GM18508 (cell line): ENCODE data around the gene TXNDC8.
"Not testable (repeated sequence)": the region's sequence is repeated elsewhere in the genome, so short reads cannot be mapped to it uniquely, and the experiment has no call there.

Experiments used
- ATAC-seq: cut with Tn5 transposase; IDR thresholded peaks from one replicate; pipeline ENCODE4 v1.9.1; 2021; ENCODE audit warnings: moderate number of reproducible peaks; ENCODE audit not compliant: insufficient read depth, unreplicated experiment

TXNDC8 gene

DNA sequence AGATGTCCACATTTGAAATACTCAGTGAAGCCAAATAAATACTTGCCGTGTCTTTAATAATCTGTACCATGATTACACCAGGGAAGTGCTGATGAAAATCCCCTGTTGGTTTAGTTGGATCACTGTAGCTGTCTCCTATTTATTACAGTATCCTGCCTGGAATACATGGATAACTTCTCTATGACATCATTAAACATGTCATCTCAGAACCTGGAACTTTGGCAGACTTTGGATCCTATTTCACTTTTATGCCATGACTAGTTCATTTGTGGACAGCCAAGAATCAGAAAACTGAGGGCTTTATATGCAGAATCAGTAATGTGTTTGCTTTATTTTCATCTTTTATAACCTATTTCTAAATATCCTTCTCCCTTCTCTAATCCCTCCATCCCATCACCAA lies at the start of gene TXNDC8:
Gene TXNDC8, minus strand, starts transcription at position 137 of the 400 bp plus-strand sequence.
- no peak for ATAC-seq

DNA sequence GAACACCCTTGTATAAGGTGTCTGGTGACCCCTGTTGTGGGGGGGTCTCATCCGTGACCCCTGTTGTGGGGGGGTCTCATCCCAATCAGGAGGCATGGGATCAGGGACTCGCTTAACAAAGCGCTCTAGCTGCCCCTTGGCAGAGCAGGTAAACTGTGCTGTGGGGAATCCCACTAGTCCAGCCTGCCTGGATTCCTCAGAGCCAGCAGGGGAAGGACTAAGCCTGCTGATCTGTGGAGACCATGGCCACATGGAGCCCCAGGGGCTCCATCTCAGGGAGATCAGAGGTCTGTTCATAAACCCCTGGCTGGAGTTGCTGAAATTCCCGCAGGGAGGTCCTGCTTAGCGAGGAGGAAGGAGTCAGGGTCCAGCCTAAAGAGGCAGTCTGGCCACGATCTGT lies 45.8 kb upstream of the TXNDC8 start:
- no peak for ATAC-seq

DNA sequence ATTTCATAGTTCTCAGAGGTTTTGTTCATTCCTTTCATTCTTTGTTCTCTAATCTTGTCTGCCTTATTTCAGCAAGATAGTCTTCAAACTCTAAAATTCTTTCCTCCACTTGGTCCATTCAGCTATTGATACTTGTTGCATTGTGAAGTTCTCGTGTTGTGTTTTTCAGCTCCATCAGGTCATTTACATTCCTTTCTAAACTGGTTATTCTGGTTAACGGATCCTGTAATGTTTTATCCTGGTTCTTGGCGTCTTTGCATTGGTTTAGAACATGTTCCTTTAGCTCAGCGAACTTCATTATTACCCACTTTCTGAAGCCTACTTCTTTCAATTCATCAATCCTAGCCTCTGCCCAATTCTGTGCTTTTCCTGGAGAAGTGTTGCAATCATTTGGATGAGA lies 45.1 kb upstream of the TXNDC8 start:
- ATAC-seq, result no peak

DNA sequence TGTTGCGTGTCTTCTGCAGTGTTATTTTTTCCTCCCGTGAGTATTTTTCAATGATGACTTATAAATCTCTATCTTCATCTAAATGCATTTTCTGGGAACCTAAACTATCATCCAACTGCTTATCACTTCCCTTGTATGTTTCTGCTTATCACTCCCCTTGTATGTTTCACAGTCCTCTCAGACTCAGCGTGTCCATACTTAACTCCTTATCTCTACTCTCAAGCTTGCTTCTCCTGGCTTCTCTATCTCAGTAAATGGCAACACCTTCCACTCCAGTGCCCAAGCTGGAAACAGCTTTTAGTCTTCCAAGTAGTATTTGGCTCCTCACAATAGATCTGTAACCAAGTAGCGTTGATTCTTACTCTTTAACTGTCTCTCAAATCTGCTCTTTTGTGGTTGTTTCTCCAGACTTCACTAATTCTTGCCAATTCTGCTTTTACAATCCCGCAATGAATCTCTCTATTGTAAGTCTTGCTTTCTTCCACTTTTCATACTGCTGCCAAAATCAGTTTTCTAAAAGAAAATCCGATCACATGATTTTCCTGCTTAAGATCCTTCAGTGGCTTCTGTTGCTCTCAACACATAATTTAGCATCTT lies 33.8 kb upstream of the TXNDC8 start:
- no peak for ATAC-seq

DNA sequence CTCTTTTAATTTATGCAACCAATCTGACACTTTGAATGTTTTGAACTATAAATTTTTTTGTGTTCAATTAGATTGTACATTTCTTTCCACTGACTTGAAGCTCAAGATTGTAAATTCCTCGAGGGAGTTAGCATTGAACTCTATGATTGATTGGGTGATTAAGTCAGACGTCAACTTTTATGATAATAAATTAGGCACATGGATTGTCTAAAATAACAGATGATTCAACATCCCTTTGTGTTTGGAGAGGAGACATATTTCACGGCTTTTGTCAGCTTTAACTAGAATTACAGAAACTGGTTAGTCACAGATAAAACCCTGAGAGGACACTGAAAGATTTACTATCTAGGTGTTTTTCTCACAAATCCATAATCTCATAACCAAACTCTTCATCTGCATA lies 32.7 kb upstream of the TXNDC8 start:
- ATAC-seq, result no peak

DNA sequence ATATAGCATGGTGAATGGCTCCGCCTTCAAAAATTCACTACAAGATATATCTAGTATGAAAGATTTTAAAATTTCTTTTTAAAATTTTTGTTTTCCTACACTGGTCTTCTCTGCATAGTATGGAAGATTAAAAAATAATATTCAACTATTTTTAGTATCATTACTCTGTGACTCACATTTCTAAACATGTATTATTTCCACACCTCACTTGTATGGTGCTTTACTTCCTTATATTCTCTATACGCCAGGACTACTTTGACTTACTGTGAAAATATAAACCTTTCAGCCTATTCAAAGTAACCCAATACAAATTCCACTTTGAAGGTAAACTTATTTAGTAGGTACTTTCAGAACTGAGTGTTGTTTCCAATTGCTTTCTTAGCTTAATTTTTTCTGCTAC lies 26.8 kb upstream of the TXNDC8 start:
- no peak for ATAC-seq

DNA sequence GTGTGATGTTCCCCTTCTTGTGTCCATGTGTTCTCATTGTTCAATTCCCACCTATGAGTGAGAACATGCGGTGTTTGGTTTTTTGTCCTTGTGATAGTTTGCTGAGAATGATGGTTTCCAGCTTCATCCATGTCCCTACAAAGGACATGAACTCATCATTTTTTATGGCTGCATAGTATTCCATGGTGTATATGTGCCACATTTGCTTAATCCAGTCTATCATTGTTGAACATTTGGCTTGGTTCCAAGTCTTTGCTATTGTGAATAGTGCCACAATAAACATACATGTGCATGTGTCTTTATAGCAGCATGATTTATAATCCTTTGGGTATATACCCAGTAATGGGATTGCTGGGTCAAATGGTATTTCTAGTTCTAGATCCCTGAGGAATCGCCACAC lies 21.3 kb upstream of the TXNDC8 start:
- ATAC-seq, result not testable (repeated sequence)

DNA sequence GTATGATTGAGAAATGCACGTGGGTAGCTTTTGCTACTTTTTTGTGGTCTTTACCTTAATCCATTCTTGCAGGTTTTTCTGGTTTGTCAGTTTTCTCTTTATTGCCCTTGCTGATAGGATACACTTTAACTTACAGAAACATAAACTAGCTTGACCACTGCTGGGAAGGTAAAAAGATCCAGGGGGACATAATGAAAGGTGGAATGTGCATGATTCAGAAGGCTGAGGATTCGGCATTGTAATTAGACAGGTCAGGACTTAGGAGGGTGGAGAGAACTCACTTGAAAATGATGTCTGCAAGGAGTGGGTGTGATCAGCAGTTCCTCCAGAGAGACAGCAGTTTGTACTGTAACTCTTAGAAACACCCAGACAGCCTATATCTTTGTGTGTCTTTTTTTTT lies 19.8 kb upstream of the TXNDC8 start:
- no peak for ATAC-seq

DNA sequence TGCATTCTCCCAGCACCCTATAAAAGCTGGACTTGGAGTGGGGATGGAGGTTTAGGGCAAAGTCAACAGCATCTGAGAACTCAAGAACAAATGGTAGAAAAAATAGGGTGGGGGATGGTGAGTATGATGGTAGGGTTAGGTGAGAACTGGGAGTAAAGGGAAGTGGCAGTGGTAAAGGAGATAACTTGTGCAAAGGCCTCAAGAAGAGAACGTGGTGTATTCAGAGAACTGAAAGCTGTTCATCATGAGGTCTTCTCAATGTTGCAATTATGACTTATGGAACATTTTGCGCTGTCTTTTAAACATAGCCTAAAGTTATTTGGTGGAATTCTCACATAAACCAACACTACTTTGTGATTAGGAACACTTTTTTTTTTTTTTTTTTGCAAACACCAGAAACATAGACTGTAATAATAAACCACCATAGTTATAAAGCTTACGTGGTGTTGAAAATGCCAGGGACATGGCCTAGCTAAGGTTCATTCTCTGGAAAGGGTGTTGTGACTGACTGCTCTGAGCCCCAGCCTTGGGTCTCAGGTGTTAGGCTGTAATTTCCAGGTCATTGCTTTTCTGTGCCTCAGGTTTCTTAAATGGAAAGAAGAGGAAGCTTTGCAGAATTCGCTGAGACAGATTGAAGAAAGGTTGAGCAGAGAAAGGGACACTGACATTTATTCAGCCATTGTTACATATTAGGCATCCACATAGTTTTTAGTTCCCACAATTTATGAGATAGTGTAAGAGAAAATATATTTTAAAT lies 19.2 kb upstream of the TXNDC8 start:
- no peak for ATAC-seq

DNA sequence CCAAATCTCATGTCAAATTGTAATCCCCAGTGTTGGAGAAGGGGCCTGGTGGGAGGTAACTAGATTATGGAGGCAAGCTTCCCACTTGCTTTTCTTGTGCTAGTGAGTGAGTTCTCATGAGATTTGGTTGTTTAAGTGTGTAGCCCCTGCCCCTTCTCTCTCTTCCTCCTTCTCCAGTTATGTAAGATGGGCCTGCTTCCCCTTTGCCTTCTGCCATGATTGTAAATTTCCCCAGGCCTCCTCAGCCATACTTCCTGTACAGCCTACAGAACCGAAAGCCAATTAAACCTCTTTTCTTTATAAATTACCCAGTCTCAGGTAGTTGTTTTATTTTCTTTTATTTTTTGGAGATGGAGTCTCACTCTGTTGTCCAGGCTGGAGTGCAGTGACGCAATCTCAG lies 18.2 kb upstream of the TXNDC8 start:
- no peak for ATAC-seq

DNA sequence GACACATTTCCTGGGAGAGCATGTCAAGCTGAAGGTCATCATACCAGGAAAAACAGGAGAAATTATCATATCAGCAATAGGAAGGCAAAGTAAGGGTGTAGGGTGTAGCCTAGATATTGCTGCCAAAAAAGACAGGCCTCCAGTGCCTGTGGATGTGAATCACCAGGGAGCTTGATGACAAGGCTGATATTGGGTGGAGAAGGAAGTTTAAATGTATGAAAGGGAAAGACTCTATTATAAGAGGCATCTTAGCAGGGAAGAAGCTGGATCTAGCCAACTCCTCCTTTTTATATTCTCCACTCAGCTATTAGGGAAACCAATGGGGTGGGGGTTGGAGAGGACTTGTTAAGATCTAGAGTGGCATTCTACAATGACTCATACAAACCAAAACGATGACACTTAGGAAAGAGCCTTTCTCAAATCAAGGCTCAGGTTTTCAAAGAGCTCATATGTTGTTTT lies 13.4 kb upstream of the TXNDC8 start:
- no peak for ATAC-seq

DNA sequence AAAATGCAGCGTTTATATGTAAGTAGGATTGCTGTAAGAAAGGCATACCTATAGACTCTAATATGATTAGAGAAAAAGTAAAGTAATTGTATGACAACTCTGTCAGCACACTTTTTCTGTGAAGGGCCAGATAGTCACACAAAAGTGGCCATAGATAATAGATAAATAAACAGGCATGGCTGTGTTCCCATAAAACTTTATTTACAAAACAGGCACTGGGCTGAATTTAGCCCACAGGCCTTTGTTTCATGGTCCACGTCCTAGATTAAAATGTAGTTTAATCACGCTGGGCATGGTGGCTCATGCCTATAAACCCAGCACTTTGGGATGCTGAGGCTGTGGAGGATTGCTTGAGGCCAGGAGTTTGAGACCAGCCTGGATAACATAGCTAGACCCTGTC lies 8.7 kb upstream of the TXNDC8 start:
- no peak for ATAC-seq

DNA sequence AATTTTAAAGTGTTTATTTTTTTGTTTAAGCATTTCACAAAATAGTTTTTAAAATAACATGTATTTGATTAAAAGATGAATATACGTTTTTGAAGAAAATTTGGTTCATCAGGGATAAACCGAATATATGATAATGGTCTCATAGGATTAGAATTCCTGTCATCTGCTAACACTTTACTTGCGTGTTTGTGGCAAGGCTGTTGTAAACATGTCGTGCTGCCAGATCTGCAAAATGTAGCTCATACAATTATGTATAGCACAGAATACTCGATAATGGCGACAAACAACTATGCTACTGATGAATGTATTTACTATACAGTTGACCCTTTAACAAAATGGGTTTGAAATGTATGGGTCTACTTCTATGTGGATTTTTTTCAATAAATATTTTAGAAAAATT lies 7.2 kb upstream of the TXNDC8 start:
- ATAC-seq, result no peak

DNA sequence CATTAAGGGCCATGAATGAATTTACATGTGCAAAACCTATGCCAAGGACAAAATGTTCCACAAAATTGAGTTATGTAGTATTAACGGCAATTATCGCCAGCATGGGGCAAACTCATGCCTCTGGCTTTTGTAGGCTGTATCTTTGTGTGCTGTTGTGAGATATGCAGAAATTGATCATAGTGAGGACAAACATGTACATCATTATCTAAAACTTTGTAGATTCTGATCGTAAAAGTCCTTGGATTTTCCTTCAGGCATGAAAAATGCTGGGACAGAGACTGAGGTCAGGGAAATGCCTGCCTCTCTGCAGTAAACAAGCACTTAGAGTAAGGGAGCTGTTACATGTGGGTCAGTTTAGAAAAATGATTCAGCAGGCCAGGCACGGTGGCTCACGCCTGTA lies 5.9 kb upstream of the TXNDC8 start:
- no peak for ATAC-seq

DNA sequence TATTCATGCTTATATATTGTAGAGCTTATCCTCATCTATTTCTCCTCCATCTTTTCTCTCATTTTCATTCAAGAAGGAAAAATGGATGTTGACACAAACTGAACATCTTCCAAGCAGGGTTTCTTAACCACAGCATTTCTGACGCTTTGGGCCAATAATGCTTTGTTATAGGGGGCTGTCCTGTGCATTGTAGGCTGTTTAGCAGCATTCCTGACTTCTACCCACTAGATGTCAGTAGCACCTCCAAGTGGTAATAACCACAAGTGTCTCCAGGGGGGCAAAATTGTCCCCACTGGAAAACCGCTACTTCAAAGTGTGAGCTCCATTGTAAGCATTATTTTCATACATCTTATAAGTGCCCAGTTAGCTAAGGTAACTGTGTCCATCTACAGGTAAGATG lies 2.6 kb upstream of the TXNDC8 start:
- ATAC-seq, result no peak

DNA sequence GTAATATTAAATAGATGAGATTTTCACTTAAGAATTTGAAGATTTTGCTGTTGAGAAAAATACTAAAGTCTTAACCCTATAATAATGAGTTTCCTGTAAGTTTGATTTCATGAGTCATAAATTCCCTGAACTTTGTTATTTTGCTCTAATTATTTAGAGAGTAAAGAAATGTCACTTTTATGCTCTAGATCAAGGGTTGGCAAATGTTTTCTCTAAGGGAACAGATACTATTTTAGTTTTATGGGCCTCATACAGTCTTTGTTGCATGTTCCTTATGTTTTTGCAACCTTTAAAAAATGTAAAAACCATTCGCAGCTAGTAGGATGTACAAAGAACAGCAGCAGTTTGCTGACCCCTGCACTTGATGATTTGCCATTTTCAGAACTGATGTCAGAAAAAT lies 480 bp upstream of the TXNDC8 start:
- no peak for ATAC-seq

DNA sequence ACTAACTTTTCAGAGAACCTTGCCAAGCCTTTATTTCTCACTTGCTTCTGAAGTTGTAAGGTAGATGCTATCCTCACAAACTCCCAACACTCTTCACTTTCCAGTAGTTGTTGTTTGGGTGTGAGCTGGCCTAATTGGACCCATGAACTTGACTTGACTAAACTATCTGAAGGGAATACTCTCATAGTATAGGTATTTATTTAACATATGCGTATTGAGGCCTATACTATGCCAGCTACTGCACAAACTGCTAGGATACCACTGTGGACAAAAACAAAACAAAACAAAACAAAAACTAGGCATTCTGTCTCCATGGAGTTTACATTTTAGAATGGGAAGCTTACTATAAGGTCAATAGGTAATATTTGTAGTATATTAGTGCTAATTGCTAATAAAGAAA lies 1.3 kb downstream of the TXNDC8 start:
- ATAC-seq, result no peak

DNA sequence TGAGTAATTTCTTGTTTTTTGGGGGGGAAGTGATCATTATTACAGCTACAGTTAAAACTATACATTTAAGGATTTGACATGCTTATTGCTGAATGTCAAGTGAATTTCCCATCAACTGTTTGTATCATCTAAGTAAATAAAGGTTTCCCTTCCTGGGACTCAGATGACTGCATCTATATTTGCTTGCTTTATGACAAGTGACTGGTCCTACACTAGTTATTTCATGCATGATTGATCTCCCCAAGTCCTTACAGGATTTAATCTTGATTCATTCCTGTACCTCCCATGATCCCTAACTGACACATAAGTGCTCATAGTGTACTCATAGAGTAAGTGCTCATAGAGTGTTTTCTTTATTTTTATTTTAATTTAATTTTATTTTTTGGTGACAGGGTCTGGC lies 2.8 kb downstream of the TXNDC8 start:
- no peak for ATAC-seq

DNA sequence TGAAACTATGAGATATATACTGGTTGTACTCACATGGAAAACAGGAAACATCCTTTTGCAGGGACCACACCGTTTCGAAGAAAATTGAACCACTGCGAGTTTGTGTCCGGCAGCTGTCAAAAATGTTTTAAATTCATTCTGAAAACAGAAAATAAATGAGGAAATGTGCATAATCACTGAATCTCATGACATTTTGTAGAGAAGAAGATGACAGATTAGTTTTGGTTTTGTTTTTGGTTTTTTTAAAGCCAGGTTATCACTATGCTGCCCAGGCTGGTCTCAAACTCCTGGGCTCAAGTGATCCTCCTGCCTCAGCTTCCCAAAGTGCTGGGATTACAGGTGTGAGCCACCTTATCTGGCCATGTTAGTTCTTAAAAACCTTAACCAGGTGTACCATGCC lies 3.5 kb downstream of the TXNDC8 start:
- no peak for ATAC-seq

DNA sequence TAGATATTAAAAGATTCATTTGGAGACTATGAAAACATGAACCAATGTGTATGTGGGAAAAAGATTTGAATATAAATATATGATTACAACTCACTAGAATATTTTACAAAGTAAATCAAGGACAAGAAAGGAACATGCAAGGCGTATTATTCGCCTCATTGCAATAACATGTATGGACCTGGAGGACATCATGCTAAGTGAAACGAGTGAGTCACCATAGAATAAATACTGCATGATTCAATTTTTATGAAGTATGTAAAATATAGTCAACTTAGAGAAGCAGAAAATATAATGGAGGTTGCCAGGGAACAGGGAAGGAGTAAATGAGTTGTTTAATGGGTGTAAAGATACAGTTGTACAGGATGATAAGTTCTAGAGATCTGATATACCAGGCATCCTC lies 4.9 kb downstream of the TXNDC8 start:
- ATAC-seq, result no peak

DNA sequence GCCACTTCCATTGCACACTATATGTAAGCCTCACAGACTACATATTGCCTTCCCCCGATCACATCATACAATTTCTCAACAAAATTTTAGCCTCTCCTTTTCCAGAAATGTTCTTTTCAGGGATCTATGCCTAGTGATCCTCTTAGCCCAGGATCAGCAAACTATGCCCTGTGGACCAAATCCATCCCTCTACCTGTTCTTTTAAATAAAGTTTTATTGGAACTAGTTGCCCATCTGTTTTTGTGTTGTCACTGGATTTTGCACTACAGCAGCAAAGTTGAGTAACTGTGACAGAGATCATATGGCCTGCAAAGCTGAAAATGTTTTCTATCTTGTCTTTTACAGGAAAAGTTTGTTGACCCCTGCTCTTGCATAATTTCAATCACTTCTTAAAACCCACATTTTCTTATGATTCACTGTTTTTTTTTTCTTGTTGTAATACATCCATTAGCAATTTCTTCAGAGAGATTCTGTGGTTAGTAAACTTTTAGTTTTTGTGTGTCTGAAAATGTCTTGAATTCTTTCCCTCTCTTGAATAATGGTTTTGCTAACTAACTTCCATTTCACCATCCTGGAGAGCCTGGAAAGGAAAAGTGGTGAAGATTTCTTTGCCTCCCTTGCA lies 7.1 kb downstream of the TXNDC8 start:
- ATAC-seq, result no peak
